GM19328 (cell line): ENCODE data around the gene HINFP.
"Not testable (repeated sequence)": the region's sequence is repeated elsewhere in the genome, so short reads cannot be mapped to it uniquely, and the experiment has no call there.

ENCODE experiments used
- ATAC-seq: cut with Tn5 transposase; IDR thresholded peaks from one replicate; pipeline ENCODE4 v1.9.1; 2021; ENCODE audit warnings: mild to moderate bottlenecking, moderate library complexity; ENCODE audit not compliant: unreplicated experiment

Gene HINFP

GRCh38 chr11:119154178-119154577, 32.8 kb downstream of the HINFP start:
- ATAC-seq, result no peak

- ATAC-seq, result no peak
Measured at GRCh38 chr11:119155733-119156492, 34.5 kb downstream of the HINFP start.

- ATAC-seq, result no peak
Measured at GRCh38 chr11:119156496-119156895, 35.1 kb downstream of the HINFP start.

- ATAC-seq, result no peak
Measured at GRCh38 chr11:119157063-119157462, 35.7 kb downstream of the HINFP start.

GRCh38 chr11:119158467-119158866, 37.1 kb downstream of the HINFP start:
- no peak for ATAC-seq

- no peak for ATAC-seq
Measured at GRCh38 chr11:119160151-119160550, 38.8 kb downstream of the HINFP start.

- ATAC-seq, result no peak
Measured at GRCh38 chr11:119161871-119162270, 40.5 kb downstream of the HINFP start.

- ATAC-seq, result no peak
Measured at GRCh38 chr11:119166368-119167076, 45.1 kb downstream of the HINFP start.

GRCh38 chr11:119167077-119167458, 45.7 kb downstream of the HINFP start:
- ATAC-seq, result not testable (repeated sequence)

GRCh38 chr11:119167933-119168332, 46.6 kb downstream of the HINFP start:
- ATAC-seq, result no peak

GRCh38 chr11:119168471-119169281, 47.3 kb downstream of the HINFP start, which contains the start of gene NLRX1:
Gene NLRX1, plus strand, starts transcription at chr11:119168725. Its CDS starts 2,679 bp downstream, at chr11:119171404.
- peak; percentile 83 for ATAC-seq

GRCh38 chr11:119169282-119169719, 47.9 kb downstream of the HINFP start:
- peak; percentile 13 for ATAC-seq

- ATAC-seq, result no peak
Measured at GRCh38 chr11:119172513-119172912, 51.1 kb downstream of the HINFP start.

GRCh38 chr11:119173453-119173852, 52.1 kb downstream of the HINFP start:
- no peak for ATAC-seq

- no peak for ATAC-seq
Measured at GRCh38 chr11:119175493-119176077, 54.2 kb downstream of the HINFP start.

- ATAC-seq, result no peak
Measured at GRCh38 chr11:119178166-119178680, 56.8 kb downstream of the HINFP start.

GRCh38 chr11:119179342-119179741, 58.0 kb downstream of the HINFP start:
- no peak for ATAC-seq

GRCh38 chr11:119179983-119180382, 58.6 kb downstream of the HINFP start:
- ATAC-seq, result no peak

- ATAC-seq, result no peak
Measured at GRCh38 chr11:119180729-119181676, 59.6 kb downstream of the HINFP start.
